NCI-H2081 (cell line): ENCODE results near the gene NEXN.
A peak's percentile ranks its signal among the peaks of the same experiment; 100 is the strongest.

Experiments
- DNase-seq, 2 experiments: peaks; one replicate each; lab custom pipeline; 2025; lab: John Stamatoyannopoulos, UW

The NEXN gene

GRCh38 chr1:77888081-77888780 lies at the start of gene NEXN:
Gene NEXN (plus strand): TSS chr1:77888624. CDS start chr1:77916107, 27,483 bp downstream.
- peak in 1 of 2 experiments; percentile 1 for DNase-seq

- DNase-seq, result no peak
These were observed 46.9 kb upstream of the NEXN start for GRCh38 chr1:77841574-77841973.

- DNase-seq, result no peak
These were observed 42.5 kb upstream of the NEXN start for GRCh38 chr1:77845951-77846350.

- DNase-seq, result no peak
These were observed 41.5 kb upstream of the NEXN start for GRCh38 chr1:77846966-77847365.

GRCh38 chr1:77847621-77848080 lies 40.8 kb upstream of the NEXN start:
- DNase-seq, result no peak

GRCh38 chr1:77850082-77850481 lies 38.3 kb upstream of the NEXN start:
- DNase-seq, result no peak

- DNase-seq, result no peak
These were observed 30.9 kb upstream of the NEXN start for GRCh38 chr1:77857552-77857951.

GRCh38 chr1:77858725-77859124 lies 29.7 kb upstream of the NEXN start:
- no peak for DNase-seq

GRCh38 chr1:77859248-77859647 lies 29.2 kb upstream of the NEXN start:
- no peak for DNase-seq

- no peak for DNase-seq
These were observed 22.1 kb upstream of the NEXN start for GRCh38 chr1:77866296-77866695.

- DNase-seq, result no peak
These were observed 15.8 kb upstream of the NEXN start for GRCh38 chr1:77872645-77873044.

GRCh38 chr1:77873461-77873860 lies 15.0 kb upstream of the NEXN start:
- DNase-seq, result no peak

- no peak for DNase-seq
These were observed 13.5 kb upstream of the NEXN start for GRCh38 chr1:77874804-77875445.

- no peak for DNase-seq
These were observed 11.5 kb upstream of the NEXN start for GRCh38 chr1:77876884-77877283.

- no peak for DNase-seq
These were observed 7.4 kb upstream of the NEXN start for GRCh38 chr1:77881061-77881460.

GRCh38 chr1:77882411-77882810 lies 6.0 kb upstream of the NEXN start:
- no peak for DNase-seq

- DNase-seq, result no peak
These were observed 588 bp downstream of the NEXN start for GRCh38 chr1:77888781-77889642.

GRCh38 chr1:77889671-77890070 lies 1.2 kb downstream of the NEXN start:
- no peak for DNase-seq

GRCh38 chr1:77891200-77891599 lies 2.8 kb downstream of the NEXN start:
- DNase-seq, result no peak

GRCh38 chr1:77899647-77900320 lies 11.4 kb downstream of the NEXN start:
- no peak for DNase-seq

GRCh38 chr1:77900687-77901293 lies 12.4 kb downstream of the NEXN start:
- DNase-seq, result peak in 1 of 2 experiments; percentile 48

GRCh38 chr1:77905603-77906002 lies 17.2 kb downstream of the NEXN start:
- DNase-seq, result no peak
